Iris pigment epithelial cell (primary cell): ENCODE results near the gene OR6J1.
A peak's percentile ranks its signal among the peaks of the same experiment; 100 is the strongest.
"Not testable (repeated sequence)": the region's sequence is repeated elsewhere in the genome, so short reads cannot be mapped to it uniquely, and the experiment has no call there.

Source experiments
- DNase-seq: peaks from one replicate; pipeline ENCODE4 v3.0.0-alpha.2; 2011; ENCODE audit warnings: low read depth

The OR6J1 gene

DNA sequence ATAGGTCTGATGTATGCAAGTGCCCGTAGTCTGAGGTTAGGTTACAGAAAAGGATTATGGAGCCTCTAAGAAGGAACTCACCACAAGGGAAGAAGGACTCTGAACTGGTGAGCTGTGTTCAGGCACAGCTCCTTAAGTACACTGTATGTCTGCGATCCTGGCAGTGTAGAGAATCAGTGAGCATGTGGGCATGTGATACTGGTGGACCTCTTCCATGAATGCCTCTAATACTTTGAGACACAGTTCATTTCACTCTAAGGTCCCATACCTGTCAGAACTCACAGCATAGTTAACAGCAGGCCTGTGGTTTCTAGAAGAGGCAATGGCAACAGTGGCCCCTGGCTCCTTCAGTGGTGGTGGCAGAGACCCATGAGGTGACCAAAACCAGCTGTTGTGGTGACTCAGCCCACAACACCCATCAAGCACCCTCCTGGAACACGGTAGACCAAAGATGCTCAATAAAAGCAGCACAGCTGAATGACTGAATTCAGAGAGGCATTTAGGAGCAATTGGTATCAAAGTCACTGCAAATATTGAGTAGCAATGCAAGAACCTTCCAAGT is 6.9 kb upstream of the OR6J1 start:
- no peak for DNase-seq

DNA sequence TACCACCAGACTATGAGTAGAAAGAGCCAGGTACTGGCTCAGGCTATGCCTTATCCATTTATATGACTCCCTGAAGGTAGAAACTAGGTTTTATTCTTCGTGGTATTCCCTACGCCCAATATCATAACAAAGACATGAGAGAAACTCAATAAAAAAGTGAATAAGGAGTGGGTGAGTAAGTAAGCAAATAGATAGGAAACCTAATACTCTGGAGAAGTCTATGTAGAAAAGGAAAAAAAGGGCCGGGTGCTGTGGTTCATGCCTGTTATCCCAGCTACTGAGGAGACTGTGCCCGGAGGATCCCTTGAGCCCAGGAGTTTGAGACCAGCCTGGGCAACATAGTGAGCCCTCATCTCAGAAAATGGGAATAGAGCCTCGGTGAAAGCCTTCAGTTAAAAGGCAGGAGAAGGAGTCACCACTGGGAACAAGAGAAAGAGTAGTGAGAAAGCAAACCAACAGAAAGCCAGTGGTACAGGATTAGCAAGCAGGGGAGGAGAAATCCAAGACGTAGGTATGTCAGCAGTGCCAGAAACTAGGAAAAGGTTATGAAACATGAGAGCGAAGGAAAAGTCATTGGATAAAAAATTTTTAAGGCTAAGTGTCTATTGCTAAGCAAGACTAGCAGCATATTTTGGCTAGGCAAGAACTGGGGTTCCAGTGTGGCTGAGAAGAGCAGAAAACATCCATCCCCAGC is 6.0 kb upstream of the OR6J1 start:
- DNase-seq = no peak

DNA sequence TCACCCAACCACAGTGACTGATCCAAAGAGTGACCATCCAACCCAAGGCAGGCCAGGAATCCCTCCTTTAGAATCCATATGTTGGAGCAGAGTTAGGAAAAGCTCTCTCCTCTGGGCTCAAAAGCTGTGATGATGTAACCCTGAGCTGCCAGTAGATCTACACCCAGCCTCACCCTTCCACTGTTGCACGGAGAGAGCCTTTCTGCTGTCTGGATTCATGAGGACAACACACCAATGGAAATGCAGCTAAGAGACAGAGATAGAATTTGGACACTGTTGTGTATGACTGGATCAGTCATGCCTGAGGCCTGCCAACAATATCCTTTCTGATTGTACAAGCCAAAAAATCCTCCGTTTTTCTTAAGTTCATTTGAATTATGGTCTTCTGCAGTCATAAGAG is 4.4 kb upstream of the OR6J1 start:
- peak; percentile 32 for DNase-seq

DNA sequence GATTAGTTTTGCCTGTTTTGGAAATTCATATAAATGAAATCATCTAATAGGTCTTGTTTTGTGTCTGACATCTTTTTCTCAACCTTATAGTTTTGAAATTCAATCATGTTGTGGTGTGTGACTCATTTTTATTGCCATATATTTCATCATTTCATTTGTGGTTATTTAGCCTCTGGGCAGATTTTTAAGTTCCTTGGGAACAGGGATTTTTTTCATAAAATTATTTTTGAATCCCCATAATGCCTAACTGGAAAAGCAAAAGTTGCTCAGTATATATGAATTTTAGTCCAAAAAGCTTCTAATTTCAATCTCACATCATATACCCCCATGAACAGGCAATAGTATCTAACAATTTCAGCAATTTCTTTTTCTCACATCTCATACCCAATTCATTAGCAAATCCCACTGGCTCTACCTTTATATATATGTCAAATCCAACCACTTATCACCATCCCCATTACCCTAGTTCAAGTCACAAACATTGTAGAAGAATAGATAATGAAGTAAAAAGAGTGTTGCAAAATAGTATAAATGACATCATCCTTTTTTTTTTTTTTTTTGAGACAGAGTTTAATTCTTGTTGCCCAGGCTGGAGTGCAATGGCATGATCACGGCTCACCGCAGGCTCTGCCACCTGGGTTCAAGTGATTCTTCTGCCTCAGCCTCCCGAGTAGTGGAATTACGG is 2.6 kb upstream of the OR6J1 start:
- peak; percentile 85 for DNase-seq

DNA sequence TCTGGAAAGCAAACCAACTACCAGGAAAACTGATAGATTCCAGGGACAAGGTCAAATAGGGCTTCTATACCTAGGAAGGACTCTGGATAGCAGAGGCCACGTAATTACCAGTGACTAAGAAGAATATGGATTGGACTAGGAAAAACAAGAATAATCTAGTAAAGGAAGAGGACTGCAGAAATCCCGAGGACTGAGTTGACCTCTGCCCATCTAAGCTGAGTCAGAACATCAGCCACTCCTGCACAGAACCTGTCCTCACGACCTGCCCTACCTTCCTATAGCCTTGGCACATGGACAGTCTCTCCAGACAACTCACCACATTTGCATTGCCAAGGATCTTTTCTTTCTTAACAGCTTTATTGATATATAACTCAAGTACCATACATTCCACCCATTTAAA is 2.3 kb downstream of the OR6J1 start:
- no peak for DNase-seq

DNA sequence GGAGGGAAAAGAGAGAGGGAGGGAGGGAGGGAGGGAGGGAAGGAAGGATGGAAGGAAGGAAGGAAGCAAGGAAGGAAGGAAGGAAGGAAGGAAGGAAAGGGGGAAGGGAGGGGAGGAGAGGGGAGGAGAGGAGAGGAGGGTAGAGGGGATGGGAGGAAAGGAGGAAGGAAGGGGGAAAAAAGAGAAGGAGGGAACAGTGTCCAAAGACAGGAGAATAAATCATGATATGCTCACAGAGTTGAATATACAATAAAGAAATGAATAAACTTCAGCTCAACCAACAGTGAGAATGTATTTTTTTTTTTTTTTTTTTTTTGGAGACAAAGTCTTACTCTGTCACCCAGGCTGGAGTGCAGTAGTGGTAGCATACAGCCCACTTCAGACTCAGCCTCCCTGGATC is 4.0 kb downstream of the OR6J1 start:
- DNase-seq = no peak

DNA sequence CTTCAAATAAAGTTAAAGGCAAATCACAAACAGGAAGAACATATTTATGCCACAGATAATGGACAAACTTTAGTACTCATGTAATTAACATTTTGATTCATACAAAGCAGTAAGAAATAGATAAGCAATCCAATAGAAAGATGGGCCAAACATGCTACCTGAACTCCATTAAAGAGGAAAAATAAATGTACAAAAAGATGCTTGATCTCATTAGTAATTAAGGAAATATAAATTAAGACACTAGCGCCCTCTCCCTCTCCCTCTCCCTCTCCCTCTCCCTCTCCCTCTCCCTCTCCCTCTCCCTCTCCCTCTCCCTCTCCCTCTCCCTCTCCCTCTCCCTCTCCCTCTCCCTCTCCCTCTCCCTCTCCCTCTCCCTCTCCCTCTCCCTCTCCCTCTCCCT is 8.2 kb downstream of the OR6J1 start:
- DNase-seq = not testable (repeated sequence)

DNA sequence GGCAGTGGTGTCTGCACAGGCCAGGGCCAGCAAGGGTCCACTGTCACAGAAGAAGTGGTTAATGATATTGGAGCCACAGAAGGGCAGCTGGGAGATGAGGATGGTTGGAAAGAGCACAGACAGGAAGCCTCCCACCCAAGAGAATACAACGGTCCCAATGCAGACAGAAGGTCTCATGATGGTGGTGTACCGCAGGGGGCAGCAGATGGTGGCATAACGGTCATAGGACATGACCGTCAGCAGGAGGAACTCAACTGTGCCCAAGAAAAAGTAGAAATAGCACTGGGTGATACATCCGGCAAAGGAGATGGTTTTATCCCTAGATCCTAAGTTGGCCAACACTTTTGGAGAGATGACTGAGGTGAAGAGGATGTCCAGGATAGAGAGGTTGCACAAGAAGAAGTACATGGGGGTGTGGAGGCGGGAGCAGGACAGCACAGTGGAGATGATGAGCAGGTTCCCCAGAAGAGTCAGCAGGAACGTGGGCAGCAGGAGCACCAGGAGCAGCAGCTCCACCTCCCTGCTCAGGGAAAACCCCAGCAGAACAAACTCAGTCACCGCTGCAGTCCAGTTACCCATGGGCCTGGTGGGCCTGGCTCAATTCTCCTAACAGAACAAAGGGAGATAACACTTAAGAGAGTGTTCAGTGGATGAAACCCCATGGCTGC is 9.8 kb downstream of the OR6J1 start:
- no peak for DNase-seq

DNA sequence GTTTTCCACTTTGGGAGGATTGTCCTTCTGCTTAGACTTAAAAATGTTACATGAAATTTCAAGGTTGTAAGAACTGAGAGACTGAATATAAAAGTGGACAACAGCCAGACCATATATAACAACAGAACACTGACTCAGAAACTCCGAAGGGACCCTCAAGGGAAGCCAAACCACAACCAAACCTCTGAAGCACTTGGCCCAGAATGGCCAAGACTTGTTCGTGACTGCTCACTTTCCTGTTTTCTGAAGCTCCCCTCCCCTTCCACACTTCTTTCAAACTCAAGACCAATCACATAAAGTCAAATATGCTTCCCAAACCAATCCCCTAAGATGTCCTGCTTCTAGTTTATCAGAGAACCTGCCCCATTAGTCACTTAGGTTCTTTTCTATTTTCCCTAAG is 13.7 kb downstream of the OR6J1 start:
- peak; percentile 94 for DNase-seq

DNA sequence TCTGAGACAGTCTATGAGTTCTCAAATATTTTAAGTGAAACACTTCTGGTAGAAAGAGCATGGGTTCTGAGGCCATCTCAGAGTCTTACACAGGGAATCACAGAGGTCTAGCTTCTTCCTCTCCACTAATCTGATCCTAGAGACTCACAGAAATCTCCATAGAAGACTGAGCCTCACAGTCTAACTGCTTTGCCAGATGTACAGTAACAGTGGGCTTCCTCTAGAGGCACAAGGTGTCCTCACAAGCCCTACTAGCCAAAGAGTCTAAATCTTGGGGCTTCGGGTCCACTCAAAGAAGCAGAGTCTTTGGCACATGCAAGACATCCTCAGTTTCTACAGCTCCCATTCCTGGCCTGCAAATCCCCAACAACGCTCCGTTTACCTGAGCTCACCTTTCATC is 14.1 kb downstream of the OR6J1 start:
- DNase-seq = no peak

DNA sequence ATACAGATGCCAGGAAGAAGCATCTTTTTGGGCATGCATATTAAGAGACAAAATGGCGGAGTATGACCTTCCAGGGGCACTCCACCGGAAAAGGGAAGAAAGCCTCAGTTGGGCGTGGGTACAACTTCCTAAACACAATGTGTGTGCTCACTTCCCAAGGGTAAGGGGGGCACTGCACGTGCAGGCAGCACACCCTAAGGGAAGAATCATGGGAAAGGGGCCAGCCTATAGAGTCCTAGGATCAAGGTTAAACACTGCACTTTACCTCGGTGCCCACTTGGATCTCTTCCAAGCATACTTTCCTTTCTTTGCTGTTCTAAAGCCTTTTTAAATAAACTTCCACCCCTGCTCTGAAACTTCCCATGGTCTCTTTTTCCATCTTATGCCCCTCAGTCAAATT is 14.8 kb downstream of the OR6J1 start:
- no peak for DNase-seq

DNA sequence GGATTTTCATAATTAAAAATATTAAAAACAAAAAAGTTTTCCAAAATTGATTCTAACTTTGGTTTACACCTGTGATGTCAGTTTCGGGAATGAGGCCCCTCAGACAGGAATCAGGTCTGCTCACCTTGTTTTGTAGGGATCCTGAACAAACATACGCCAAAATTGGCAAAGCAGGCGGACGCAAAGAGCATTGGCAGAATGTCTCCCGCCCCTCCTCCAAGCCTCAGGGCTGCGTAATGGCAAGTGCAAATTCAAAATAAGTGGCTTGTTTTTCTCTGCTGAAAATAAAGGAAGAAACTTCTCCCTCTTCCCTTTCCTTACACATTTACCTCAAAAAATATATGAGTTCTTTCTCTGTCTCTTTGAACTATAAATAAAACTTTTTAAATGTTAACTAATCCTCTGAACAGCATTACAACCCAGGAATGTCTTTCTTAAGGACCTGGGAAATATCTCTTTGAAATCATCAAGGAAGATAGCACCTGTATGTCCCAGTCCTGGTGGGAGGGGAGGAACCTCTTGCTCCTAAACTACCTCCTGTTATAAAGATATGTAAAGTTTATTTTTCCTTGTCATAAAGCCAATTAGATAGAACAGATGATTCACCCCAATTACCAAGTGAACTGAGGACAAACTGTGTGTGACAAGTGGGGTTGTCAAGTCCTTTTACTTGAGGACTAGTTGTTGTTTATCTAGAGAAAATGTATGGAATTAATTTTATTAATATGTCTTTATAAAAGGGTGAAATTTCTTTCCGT is 16.5 kb downstream of the OR6J1 start:
- no peak for DNase-seq

DNA sequence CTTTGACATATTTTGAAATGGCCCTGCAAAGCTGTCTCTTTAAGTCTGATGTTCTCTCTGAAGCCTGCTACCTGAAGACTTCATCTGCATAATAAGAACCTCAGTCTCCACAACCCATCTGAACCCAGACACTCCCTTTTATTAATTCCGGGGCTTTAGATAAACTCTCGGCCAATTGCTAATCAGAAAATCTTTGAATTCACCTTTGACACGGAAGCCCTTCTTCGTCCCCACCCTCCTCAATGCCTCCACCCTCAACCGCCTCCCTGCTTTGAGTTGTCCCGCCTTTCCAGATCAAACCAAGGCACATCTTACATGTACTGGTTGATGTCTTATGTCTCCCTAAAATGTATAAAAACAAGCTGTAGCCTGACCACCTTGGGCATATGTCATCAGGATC is 17.6 kb downstream of the OR6J1 start:
- DNase-seq = no peak

DNA sequence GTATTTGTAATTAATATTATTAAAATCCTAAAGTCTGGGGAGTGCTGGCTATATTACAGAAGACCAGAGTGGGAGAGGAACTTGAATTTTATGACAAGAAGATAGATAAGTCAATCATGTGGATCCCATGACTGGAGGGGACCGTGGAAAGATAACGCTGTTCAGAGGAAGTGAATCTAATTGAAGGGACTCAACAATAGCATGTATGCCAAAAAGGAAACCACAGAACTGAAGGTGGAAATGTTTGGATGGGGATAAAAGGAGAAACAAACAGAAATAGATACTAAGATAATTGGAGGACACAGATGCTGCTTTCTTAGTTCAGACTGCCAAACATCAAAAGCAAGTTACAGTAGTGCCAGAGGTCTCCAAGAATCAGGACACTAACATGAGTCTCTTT is 21.1 kb downstream of the OR6J1 start:
- DNase-seq = no peak

DNA sequence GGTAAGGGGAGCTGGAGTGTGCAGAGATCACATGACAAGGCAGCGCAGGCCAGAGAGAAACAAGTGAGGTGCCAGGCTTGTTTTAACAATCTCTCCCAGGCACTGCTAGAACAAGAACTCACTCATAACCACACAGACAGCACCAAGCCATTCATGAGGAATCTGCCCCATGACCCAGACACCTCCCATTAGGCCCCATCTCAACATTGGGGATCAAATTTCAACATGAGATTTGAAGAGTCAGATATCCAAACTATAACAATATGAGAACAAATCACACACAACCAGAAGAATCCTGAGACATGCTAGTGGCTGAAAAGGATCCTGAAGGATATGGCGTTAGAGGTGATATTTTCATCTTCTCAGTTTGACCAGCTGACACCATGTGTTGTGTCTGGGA is 21.9 kb downstream of the OR6J1 start:
- DNase-seq = peak; percentile 90

DNA sequence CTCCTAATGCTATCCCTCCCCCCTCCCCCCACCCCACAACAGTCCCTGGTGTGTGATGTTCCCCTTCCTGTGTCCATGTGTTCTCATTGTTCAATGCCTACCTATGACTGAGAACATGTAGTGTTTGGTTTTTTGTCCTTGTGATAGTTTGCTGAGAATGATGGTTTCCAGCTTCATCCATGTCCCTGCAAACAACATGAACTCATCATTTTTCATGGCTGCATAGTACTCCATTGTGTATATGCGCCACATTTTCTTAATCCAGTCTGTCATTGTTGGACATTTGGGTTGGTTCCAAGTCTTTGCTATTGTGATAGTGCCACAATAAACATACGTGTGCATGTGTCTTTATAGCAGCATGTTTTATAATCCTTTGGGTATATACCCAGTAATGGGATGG is 28.4 kb downstream of the OR6J1 start:
- DNase-seq = not testable (repeated sequence)

DNA sequence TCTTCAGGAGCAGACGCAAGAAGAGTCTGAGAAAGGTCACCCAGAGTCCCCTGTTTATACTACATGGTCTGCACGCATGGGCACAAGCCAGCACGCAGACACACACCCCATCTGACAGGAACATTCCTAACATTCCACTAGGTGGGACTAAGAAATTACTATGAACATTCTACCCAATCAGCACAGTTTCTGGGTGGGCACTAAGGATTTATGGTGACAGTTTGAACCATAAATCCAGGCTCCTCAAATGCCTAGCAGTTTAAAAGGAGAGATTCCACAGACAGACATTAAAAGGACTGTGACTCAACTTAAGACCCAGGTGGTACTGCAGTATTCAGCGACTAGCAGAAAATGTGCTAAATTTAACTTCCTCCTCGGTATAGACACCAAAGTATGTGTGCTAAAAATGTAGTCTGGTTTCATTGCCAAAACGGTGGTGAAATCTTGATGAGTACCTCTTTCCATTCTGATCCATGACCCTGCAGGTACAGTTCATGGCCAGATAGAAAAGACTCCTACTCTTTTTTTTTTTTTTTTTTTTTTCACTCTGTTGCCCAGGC is 29.8 kb downstream of the OR6J1 start:
- DNase-seq = peak; percentile 97

DNA sequence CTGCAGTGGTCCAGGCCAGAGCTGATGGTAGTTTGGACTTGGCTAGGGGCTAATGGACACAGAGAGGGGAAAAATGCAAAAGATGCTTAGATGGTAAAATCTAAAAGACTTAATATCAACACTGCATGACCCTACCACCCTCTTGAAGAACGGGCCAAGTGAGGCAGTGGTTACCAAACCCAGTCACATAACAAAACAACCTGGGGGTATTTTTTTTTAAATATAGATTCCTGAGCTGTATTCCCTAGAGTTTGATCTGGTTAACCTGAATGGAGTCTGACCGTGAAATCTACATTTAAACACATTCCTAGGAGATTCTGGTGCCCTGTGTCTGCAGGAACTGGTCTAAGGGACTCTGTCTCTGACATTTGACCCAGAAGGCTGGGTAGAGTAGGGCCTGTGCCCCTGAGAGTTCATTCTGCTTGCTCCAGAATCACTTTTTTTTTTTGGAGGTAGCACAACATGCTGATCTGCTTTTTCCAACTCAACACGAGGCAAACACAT is 30.4 kb downstream of the OR6J1 start:
- peak; percentile 18 for DNase-seq

DNA sequence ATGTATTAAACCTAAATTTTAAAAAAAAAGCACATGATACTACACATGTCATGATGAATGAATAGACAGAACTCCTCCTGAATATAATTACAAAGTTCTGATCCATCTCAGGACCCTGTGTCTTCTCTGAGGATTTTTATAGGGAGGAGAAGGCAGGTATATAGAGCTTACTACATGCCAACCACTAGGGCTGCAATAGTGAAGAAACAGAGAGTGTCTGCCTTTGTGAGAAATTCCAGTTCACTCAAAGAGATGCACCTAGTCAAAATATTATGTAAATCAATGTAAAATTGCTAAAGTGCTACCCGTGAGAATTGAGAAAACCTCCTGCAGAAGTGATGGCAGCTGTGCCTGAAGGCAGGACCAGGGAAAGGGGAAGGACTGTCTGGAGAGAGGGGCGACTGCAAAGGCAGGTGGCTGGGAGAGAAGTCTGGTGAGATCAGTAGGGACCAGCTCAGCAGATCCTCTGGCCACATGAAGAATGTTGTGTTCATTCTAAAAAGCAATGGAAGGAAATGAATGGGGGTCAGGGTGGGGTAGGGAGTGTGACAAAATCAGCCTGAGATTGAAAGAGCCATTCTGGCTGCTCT is 31.0 kb downstream of the OR6J1 start:
- DNase-seq = no peak

DNA sequence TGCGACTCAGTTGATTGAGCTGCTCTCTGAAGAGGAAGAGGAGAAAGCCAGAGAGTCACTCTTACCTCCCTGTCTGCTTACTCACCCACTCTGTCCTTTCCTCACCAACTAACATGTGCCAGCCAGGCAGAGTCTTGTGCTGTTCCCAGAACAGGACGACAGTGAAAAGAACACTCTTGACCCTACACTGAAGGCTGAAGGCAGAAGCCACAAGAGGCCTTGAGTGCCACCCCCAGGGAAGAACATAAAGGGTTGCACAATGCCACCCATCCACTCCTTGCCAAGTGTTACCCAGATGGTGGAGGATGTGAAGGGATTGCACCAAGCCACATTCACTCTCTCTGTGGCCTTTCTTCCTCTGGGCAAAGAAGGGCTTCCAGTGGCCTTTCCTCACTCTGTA is 33.2 kb downstream of the OR6J1 start:
- no peak for DNase-seq

DNA sequence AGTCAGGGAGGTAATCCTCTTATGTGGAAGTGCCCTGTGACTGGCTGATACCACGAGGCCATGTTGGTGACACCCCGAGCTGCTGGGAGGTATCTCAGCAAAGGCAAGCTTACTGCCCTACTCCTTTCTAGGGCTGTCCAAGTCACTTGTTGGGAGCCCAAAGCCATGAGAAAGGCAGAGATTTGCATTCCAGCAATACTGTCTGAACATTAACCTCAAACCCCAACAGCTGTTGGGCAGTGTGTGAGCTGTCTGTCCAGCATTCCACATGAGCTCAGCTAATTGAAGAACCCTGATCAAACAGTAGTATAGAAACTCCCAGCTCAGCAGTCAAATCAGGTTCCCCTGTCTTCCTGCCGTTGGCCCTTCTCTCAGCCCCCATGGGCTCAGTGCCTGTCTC is 36.9 kb downstream of the OR6J1 start:
- no peak for DNase-seq
